Aorta (tissue), 5 donors: ENCODE data around the gene HMG20A. TPM values are rescaled to one million over a fixed set of nuclear protein-coding genes. Genes with fewer than 3 reads are reported as not detected.

Experiments
- ATAC-seq: fragments of 200-7000 bp; cut with Tn5 transposase; one replicate; pipeline ENCODE4 v1.9.1; 2022; ENCODE audit warnings: moderate library complexity; ENCODE audit not compliant: low FRiP score
- DNase-seq, 2 donors: peaks; one replicate each; pipeline ENCODE4 v3.0.0-alpha.2; 2020
- H3K27ac ChIP-seq, 2 donors: one replicate each; pipeline ENCODE4 v1.5.1; 2013; ENCODE audit warnings: low read length in 2 of 2, mild to moderate bottlenecking in 2 of 2, moderate library complexity in 2 of 2, control low read depth in 1 of 2, inconsistent platforms in 1 of 2, low read depth in 1 of 2
- H3K27me3 ChIP-seq, 2 donors: one replicate each; pipeline ENCODE4 v1.6.1; 2013; ENCODE audit warnings: control low read depth in 1 of 2, low read length in 1 of 2, mild to moderate bottlenecking in 1 of 2, moderate library complexity in 1 of 2; ENCODE audit not compliant: insufficient read depth in 2 of 2, control insufficient read depth in 1 of 2
- H3K36me3 ChIP-seq, 2 donors: one replicate each; pipeline ENCODE4 v1.6.1; 2013; ENCODE audit warnings: control low read depth in 1 of 2, low read length in 1 of 2, mild to moderate bottlenecking in 1 of 2; ENCODE audit not compliant: insufficient read depth in 2 of 2, control insufficient read depth in 1 of 2
- H3K4me1 ChIP-seq, 2 donors: one replicate each; pipeline ENCODE4 v1.6.1; 2013; ENCODE audit warnings: low read length in 2 of 2, control low read depth in 1 of 2, mild to moderate bottlenecking in 1 of 2, moderate library complexity in 1 of 2; ENCODE audit not compliant: insufficient read depth in 2 of 2, control insufficient read depth in 1 of 2
- H3K4me3 ChIP-seq, 2 donors: one replicate each; pipeline ENCODE4 v1.5.1; 2013; ENCODE audit warnings: low read length in 2 of 2, control low read depth in 1 of 2, mild to moderate bottlenecking in 1 of 2
- H3K9me3 ChIP-seq: one replicate; pipeline ENCODE4 v1.6.1; 2013; ENCODE audit warnings: mild to moderate bottlenecking, low read length; ENCODE audit not compliant: control insufficient read depth
- WGBS, 2 donors: extraction: QIAGEN DNeasy Blood & Tissue Kit; methylation state at CpG; one replicate each; pipeline ENCODE4 v1.1.7; 2013; 5-methylcytosine and 5-hydroxymethylcytosine counted together
- intact Hi-C, 2 donors: fragments of 100-400 bp; cut with DNase I; formaldehyde crosslinking; loops; one replicate each; pipeline versions ENCODE4 v1.14.2 to v1.15.0; 2022
- polyA plus RNA-seq, 2 donors: library from polyadenylated mRNA; stranded (reverse); fragments of 200-250 nt; gene quantifications; one replicate each; pipeline ENCODE4 v1.2.3, GENCODE V29; 2013
- total RNA-seq, 2 donors: library from RNA; stranded (reverse); fragmentation: NEBNext Ultra II Directional; extraction: Animal tissue kit (Norgen Biotek cat#: 25700); gene quantifications; one replicate each; pipeline ENCODE4 v1.2.1, GENCODE V29; 2021
- donor health status: healthy with polysubstance abuse.
- donor health status: Bipolar disorder and iron deficiency.
- donor health status: DM: no; HTN: no; CAD: no.
- donor health status: DM: no; HTN: no; CAD: no.
- donor health status: DM: yes; HTN: yes; CAD: no.

Gene HMG20A
- total and polyA plus RNA-seq, 4 donors, result 11.6 to 44.2 (median 22.4) TPM

GRCh38 chr15:77507911-77508310 is 87.2 kb downstream of the HMG20A start:
- H3K4me3 ChIP-seq, result no peak overlapping the region
- no peaks in the 10 kb centered on the region for H3K9me3 ChIP-seq
- no peaks in the 10 kb centered on the region for H3K27me3 ChIP-seq
- intact Hi-C loops, result no loop called here
- ATAC-seq, result peak; percentile 78
- no peak for DNase-seq
- peaks cover 0 to 3% of the 10 kb centered on the region in 2 donors for H3K4me1 ChIP-seq
- H3K27ac ChIP-seq, result no peak overlapping the region
- no peaks in the 10 kb centered on the region for H3K36me3 ChIP-seq
- 17 to 25% methylated on average over 6 of the region's 6 CpGs for WGBS, 2 donors

DNA sequence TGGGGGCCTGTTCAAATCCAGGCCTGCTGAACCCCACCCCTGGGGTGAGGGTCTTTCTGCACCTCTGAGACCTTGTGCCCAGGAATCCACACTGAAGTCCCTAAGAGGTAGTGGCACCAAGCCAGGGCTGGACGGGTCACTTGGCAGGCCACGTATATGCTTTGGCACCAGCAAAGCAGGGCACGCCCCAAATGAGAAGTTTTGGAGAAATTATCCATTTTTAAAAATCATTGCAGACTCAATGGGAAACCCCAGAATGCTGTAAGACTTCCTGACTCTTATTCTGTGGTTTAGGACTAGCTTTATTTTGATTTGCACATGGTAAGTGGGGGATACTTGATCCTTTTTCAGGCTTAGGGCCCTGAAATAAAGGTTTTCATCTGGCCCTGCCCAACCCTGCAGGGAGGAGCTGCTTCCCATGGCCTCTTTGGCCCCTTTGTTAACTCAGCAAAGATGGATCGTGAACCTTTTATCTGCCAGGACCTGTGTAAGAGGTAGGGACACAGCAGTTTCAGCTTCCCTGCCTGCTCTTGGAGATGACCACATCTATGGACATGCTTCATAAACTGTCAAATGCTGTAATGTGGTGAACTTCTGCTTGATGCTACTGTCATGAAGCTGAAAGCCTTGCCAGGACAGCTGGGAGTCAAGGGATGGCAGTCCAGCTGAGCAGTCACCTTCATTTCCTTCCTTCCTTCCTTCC is 88.0 kb downstream of the HMG20A start:
- no peaks in the 10 kb centered on the region for H3K9me3 ChIP-seq
- no peaks in the 10 kb centered on the region for H3K36me3 ChIP-seq
- 17% methylated on average over 4 of the region's 4 CpGs for WGBS, 2 donors
- peak overlapping the region in 1 of 2 donors; percentile 2 for H3K27ac ChIP-seq
- H3K27me3 ChIP-seq, result no peaks in the 10 kb centered on the region
- DNase-seq (peak; percentile 81 to 86), ATAC-seq (no peak)
- intact Hi-C loops, result no loop called here
- peaks cover 0 to 3% of the 10 kb centered on the region in 2 donors for H3K4me1 ChIP-seq
- H3K4me3 ChIP-seq, result no peak overlapping the region

- intact Hi-C loops, result no loop called here
- Histone ChIP-seq H3K27ac (no peak overlapping the region), H3K36me3 (no peaks in the 10 kb centered on the region), H3K27me3 (no peaks in the 10 kb centered on the region), H3K4me1 (peaks cover 0 to 3% of the 10 kb centered on the region in 2 donors), H3K9me3 (no peaks in the 10 kb centered on the region), H3K4me3 (no peak overlapping the region)
- DNase-seq (no peak), ATAC-seq (no peak)
- WGBS, 2 donors, result 93 to 94% methylated on average over 11 of the region's 11 CpGs
These were observed 89.7 kb downstream of the HMG20A start for GRCh38 chr15:77510066-77511057.

- intact Hi-C loops, result no loop called here
- H3K4me1 ChIP-seq, result peaks cover 0 to 3% of the 10 kb centered on the region in 2 donors
- H3K4me3 ChIP-seq, result no peak overlapping the region
- H3K36me3 ChIP-seq, result no peaks in the 10 kb centered on the region
- H3K9me3 ChIP-seq, result no peaks in the 10 kb centered on the region
- 97% methylated on average over 1 of the region's 1 CpG for WGBS, 2 donors
- DNase-seq, result no peak
- ATAC-seq, result no peak
- H3K27me3 ChIP-seq, result no peaks in the 10 kb centered on the region
- H3K27ac ChIP-seq, result no peak overlapping the region
These were observed 91.2 kb downstream of the HMG20A start for GRCh38 chr15:77511869-77512268.

DNA sequence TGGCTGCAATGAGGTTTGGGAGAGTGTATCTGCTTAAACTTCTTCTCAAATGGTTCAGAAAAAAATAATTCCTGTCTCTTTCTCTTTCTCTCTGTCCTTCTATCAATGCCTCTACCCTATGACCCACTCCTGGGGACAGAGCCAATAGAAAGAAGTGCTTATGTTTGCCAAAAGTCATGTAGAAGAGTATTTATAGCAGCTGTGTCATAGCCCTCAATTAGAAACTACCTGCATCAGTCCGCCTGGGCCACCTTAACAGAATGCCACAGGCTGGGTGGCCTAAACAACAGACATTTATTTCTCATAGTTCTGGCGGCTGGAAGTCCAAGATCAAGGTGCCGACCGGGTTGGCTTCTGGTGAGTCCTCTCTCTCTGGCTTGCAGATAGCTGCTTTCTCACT is 92.5 kb downstream of the HMG20A start:
- no peaks in the 10 kb centered on the region for H3K9me3 ChIP-seq
- DNase-seq, result no peak
- intact Hi-C loops, result no loop called here
- no peaks in the 10 kb centered on the region for H3K4me1 ChIP-seq
- no peak overlapping the region for H3K4me3 ChIP-seq
- H3K27me3 ChIP-seq, result no peaks in the 10 kb centered on the region
- no peaks in the 10 kb centered on the region for H3K36me3 ChIP-seq
- ATAC-seq, result no peak
- WGBS, 2 donors, result 74 to 76% methylated on average over 4 of the region's 4 CpGs
- no peak overlapping the region for H3K27ac ChIP-seq

GRCh38 chr15:77514641-77515402 is 94.1 kb downstream of the HMG20A start:
- no peaks in the 10 kb centered on the region for H3K36me3 ChIP-seq
- intact Hi-C loops, result no loop called here
- no peak overlapping the region for H3K27ac ChIP-seq
- H3K9me3 ChIP-seq, result no peaks in the 10 kb centered on the region
- DNase-seq (no peak), ATAC-seq (no peak)
- 78 to 83% methylated on average over 11 of the region's 11 CpGs for WGBS, 2 donors
- no peaks in the 10 kb centered on the region for H3K4me1 ChIP-seq
- no peak overlapping the region for H3K4me3 ChIP-seq
- H3K27me3 ChIP-seq, result no peaks in the 10 kb centered on the region

DNA sequence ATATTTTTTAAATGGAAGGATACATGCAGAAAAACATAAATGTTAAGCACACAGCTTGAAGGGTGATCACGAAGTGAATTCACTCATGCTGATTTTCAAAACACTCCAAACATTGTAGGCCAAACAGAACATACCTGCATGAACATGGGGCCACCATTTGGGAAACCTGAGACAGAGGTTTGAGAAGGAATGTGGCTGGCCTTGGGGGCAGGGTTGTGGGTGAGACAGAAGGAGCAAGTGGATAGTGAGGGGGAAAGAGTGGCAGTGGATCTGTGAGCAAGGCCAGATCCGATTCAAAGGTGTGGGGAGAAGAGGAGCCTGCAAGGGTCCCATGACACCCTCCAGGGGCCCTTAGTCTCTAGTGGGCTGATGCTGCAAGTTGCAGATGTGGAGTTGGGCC is 94.9 kb downstream of the HMG20A start:
- intact Hi-C loops, result no loop called here
- no peaks in the 10 kb centered on the region for H3K9me3 ChIP-seq
- no peak for DNase-seq
- WGBS, 2 donors, result 95 to 97% methylated on average over 2 of the region's 2 CpGs
- no peaks in the 10 kb centered on the region for H3K36me3 ChIP-seq
- no peaks in the 10 kb centered on the region for H3K27me3 ChIP-seq
- H3K27ac ChIP-seq, result no peak overlapping the region
- H3K4me3 ChIP-seq, result no peak overlapping the region
- no peaks in the 10 kb centered on the region for H3K4me1 ChIP-seq
- no peak for ATAC-seq

GRCh38 chr15:77516076-77516475 is 95.4 kb downstream of the HMG20A start:
- H3K4me1 ChIP-seq, result no peaks in the 10 kb centered on the region
- no peak for DNase-seq
- no peaks in the 10 kb centered on the region for H3K9me3 ChIP-seq
- no peak overlapping the region for H3K27ac ChIP-seq
- ATAC-seq, result no peak
- no peaks in the 10 kb centered on the region for H3K27me3 ChIP-seq
- H3K36me3 ChIP-seq, result no peaks in the 10 kb centered on the region
- no peak overlapping the region for H3K4me3 ChIP-seq
- WGBS, 2 donors, result 69 to 87% methylated on average over 7 of the region's 7 CpGs
- intact Hi-C loops, result no loop called here
